Measurements from ENCODE around the gene PER1. TPM values are rescaled to one million over a fixed set of nuclear protein-coding genes. Genes with fewer than 3 reads are reported as not detected.

Gene PER1
- total and polyA plus RNA-seq, 2 of the 13 experiments (the other 11 are each of a cell fraction or from before 2014, with no cell fraction given) = 2.6 to 3.6 TPM

DNA sequence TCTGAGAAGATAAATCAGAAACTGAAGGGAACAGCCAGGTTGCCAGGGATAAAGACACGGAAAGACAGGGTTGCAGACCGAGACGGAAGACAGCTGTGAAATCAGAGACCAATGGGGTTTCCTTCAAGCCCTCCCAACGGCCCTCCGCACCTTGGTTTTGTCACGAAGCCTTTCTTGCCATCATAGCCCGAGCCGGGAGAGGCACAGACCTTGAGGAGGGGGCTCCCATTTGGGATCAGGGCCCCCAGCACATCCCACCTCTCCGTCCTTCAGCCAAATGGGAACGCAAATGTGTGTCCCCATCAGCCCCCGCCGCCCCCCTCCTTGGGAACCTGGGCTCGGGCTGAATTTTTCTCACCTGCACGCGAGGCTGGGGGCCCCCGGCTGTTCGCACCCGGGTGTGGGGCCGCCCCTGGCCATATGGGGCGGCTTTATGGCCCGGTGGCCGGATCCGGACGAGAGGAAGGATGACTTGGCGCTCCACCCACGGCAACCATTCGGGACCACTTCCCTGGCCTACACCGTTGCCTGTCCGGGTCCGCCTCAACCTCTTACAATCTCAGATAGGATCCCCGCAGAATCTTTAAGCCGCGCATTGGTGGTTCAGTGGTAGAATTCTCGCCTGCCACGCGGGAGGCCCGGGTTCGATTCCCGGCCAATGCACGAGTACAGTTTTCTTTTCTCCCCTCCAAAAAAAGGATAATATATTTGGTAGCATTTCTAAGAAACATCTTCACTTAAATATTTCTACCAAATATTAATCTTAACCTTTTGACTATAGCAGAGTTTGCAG is 26.9 kb downstream of the PER1 start (continued):
- TF ChIP-seq ZNF781 (CRISPR knock-in tag; IDR thresholded peaks at IDR 0.05; ENCODE audit: borderline replicate concordance, not compliant biosample characterization) (no peak), PHF21A (CRISPR knock-in tag; IDR thresholded peaks at IDR 0.05) (peak; percentile 33; the same call in 1 of the 2 replicates), BCL6 (CRISPR knock-in tag; IDR thresholded peaks at IDR 0.05) (peak; percentile 43; the same call in 1 of the 2 replicates), NAIF1 (CRISPR knock-in tag; IDR thresholded peaks at IDR 0.05; ENCODE audit: borderline replicate concordance) (0 out of 2 replicates have a peak, but pooled peaks have one; percentile 37), CREM (IDR thresholded peaks at IDR 0.05) (no peak), CREM (CRISPR knock-in tag; IDR thresholded peaks at IDR 0.05) (no peak), FOXC1 (CRISPR knock-in tag; IDR thresholded peaks at IDR 0.05; ENCODE audit: borderline replicate concordance) (no peak), E2F1 (CRISPR knock-in tag; IDR thresholded peaks at IDR 0.05) (no peak), MAFF (IDR thresholded peaks at IDR 0.05; ENCODE audit: low read depth, low read length) (no peak), ZNF367 (CRISPR knock-in tag; IDR thresholded peaks at IDR 0.05; ENCODE audit: borderline replicate concordance) (no peak), CSRNP1 (CRISPR knock-in tag; IDR thresholded peaks at IDR 0.05) (no peak), POLR2AphosphoS2 (IDR thresholded peaks at IDR 0.05; ENCODE audit: low read depth, low read length) (no peak), MXD3 (CRISPR knock-in tag; IDR thresholded peaks at IDR 0.05) (no peak), JUND (CRISPR knock-in tag; IDR thresholded peaks at IDR 0.05) (no peak), TP53 (CRISPR knock-in tag; conservative IDR thresholded peaks at IDR 0.05) (no peak), NR2F1 (CRISPR knock-in tag; IDR thresholded peaks at IDR 0.05) (0 out of 4 replicates have a peak, but pooled peaks of 1 of the 2 experiments have one; percentile 18), SP4 (CRISPR knock-in tag; IDR thresholded peaks at IDR 0.05) (no peak)
- TF ChIP-seq, protein P1, sequence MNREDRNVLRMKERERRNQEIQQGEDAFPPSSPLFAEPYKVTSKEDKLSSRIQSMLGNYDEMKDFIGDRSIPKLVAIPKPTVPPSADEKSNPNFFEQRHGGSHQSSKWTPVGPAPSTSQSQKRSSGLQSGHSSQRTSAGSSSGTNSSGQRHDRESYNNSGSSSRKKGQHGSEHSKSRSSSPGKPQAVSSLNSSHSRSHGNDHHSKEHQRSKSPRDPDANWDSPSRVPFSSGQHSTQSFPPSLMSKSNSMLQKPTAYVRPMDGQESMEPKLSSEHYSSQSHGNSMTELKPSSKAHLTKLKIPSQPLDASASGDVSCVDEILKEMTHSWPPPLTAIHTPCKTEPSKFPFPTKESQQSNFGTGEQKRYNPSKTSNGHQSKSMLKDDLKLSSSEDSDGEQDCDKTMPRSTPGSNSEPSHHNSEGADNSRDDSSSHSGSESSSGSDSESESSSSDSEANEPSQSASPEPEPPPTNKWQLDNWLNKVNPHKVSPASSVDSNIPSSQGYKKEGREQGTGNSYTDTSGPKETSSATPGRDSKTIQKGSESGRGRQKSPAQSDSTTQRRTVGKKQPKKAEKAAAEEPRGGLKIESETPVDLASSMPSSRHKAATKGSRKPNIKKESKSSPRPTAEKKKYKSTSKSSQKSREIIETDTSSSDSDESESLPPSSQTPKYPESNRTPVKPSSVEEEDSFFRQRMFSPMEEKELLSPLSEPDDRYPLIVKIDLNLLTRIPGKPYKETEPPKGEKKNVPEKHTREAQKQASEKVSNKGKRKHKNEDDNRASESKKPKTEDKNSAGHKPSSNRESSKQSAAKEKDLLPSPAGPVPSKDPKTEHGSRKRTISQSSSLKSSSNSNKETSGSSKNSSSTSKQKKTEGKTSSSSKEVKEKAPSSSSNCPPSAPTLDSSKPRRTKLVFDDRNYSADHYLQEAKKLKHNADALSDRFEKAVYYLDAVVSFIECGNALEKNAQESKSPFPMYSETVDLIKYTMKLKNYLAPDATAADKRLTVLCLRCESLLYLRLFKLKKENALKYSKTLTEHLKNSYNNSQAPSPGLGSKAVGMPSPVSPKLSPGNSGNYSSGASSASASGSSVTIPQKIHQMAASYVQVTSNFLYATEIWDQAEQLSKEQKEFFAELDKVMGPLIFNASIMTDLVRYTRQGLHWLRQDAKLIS (CRISPR knock-in tag; IDR thresholded peaks at IDR 0.05) = no peak
- TF ChIP-seq, protein P2, sequence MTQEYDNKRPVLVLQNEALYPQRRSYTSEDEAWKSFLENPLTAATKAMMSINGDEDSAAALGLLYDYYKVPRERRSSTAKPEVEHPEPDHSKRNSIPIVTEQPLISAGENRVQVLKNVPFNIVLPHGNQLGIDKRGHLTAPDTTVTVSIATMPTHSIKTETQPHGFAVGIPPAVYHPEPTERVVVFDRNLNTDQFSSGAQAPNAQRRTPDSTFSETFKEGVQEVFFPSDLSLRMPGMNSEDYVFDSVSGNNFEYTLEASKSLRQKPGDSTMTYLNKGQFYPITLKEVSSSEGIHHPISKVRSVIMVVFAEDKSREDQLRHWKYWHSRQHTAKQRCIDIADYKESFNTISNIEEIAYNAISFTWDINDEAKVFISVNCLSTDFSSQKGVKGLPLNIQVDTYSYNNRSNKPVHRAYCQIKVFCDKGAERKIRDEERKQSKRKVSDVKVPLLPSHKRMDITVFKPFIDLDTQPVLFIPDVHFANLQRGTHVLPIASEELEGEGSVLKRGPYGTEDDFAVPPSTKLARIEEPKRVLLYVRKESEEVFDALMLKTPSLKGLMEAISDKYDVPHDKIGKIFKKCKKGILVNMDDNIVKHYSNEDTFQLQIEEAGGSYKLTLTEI (CRISPR knock-in tag; conservative IDR thresholded peaks at IDR 0.05) = no peak

Measured in HepG2 (cell line).